Osteoblast (primary cell): Measurements from ENCODE around the gene TLK2. TPM values are rescaled to one million over a fixed set of nuclear protein-coding genes. Genes with fewer than 3 reads are reported as not detected.

Experiments used
- DNase-seq: peaks from one replicate; pipeline ENCODE4 v3.0.0; 2011; ENCODE audit warnings: low spot score, mixed read lengths; ENCODE audit not compliant: insufficient read length; ENCODE audit errors: missing footprints
- H2AFZ ChIP-seq: 2 replicates; pipeline ENCODE4 v1.6.0; 2011; ENCODE audit warnings: mild to moderate bottlenecking, low read length
- H3K27ac ChIP-seq: 2 replicates; pipeline ENCODE4 v1.5.1; 2011; ENCODE audit warnings: mild to moderate bottlenecking, low read depth, low read length, moderate library complexity
- H3K27me3 ChIP-seq: 2 replicates; pipeline ENCODE4 v1.6.0; 2012; ENCODE audit warnings: mild to moderate bottlenecking, control low read depth, inconsistent platforms, low read length, moderate library complexity; ENCODE audit not compliant: insufficient read depth
- H3K36me3 ChIP-seq: 2 replicates; pipeline ENCODE4 v1.5.1; 2011; ENCODE audit warnings: mild to moderate bottlenecking, low read length, control low read depth, moderate library complexity; ENCODE audit not compliant: insufficient read depth
- H3K4me1 ChIP-seq: 2 replicates; pipeline ENCODE4 v1.5.1; 2011; ENCODE audit warnings: mild to moderate bottlenecking, low read length, control low read depth, moderate library complexity; ENCODE audit not compliant: insufficient read depth
- H3K4me2 ChIP-seq: 2 replicates; pipeline ENCODE4 v1.6.0; 2011; ENCODE audit warnings: mild to moderate bottlenecking, low read length; ENCODE audit not compliant: insufficient read depth
- H3K4me3 ChIP-seq: fragments of 200-600 bp; sonication (generic); 3 replicates; pipeline ENCODE4 v1.5.1; 2012; ENCODE audit warnings: mild to moderate bottlenecking, low read length, inconsistent platforms; ENCODE audit not compliant: insufficient read depth
- H3K79me2 ChIP-seq: 2 replicates; pipeline ENCODE4 v1.6.0; 2012; ENCODE audit warnings: mild to moderate bottlenecking, low read length, control low read depth, inconsistent platforms; ENCODE audit not compliant: insufficient read depth
- H3K9me3 ChIP-seq: 2 replicates; pipeline ENCODE4 v1.5.1; 2011; ENCODE audit warnings: low read depth, low read length, control low read depth
- H4K20me1 ChIP-seq: 2 replicates; pipeline ENCODE4 v1.6.0; 2012; ENCODE audit warnings: mild to moderate bottlenecking, low read length, control low read depth; ENCODE audit not compliant: insufficient read depth
- CTCF ChIP-seq: IDR thresholded peaks from 2 replicates; pipeline ENCODE4 v1.5.1; 2011; ENCODE audit warnings: mild to moderate bottlenecking, low read depth, low read length, moderate library complexity; ENCODE audit errors: extremely low read depth
- small RNA-seq: library from RNA; depleted of rRNA; stranded (forward); fragments of <200 nt; gene quantifications from one replicate; pipeline ENCODE3, GENCODE V24; 2012
- total RNA-seq: library from RNA; depleted of rRNA; stranded (reverse); fragments of >200 nt; gene quantifications from 2 replicates; pipeline ENCODE4 v1.2.3, GENCODE V29; 2012

The TLK2 gene
- total RNA-seq, 1 donor = 52.8 TPM

GRCh38 chr17:62662855-62663254 is 184.2 kb downstream of the TLK2 start:
- Histone ChIP-seq H3K27me3 (no peaks in the 10 kb centered on the region), H2AFZ (no peak overlapping the region), H3K27ac (no peak overlapping the region), H3K36me3 (peaks cover 34% of the 10 kb centered on the region), H3K79me2 (peaks cover 90% of the 10 kb centered on the region), H4K20me1 (peaks cover 61% of the 10 kb centered on the region), H3K9me3 (peaks cover 4% of the 10 kb centered on the region), H3K4me2 (no peak overlapping the region), H3K4me1 (peaks cover 5% of the 10 kb centered on the region), H3K4me3 (no peak overlapping the region)
- no peak for TF ChIP-seq CTCF
- peak; percentile 68 for DNase-seq

Small RNAs within 50 kb of the gene (small RNA-seq; reads per million reads assigned to genes)
- not detected for gene RF00019

Other genes starting within 250 kb of the TLK2 start
- gene EFCAB3, start 98.3 kb upstream of the TLK2 start, total RNA-seq = not detected in 2 replicates
- 20.9 and 24.6 TPM in 2 replicates for gene METTL2A, start 54.9 kb upstream of the TLK2 start, total RNA-seq
- 443 and 552 TPM in 2 replicates for gene MRC2, start 148.8 kb downstream of the TLK2 start, total RNA-seq